ENCODE data around the gene CAMK1D.

CAMK1D gene

GRCh38 chr10:12372846-12373245, 23.5 kb downstream of the CAMK1D start:
- Histone ChIP-seq H3F3A (ENCODE audit: control insufficient read depth, insufficient read depth) (no peaks in the 10 kb centered on the region), H3K27me3 (ENCODE audit: control insufficient read depth, low read length) (no peaks in the 10 kb centered on the region), H3K79me2 (ENCODE audit: control insufficient read depth, low read length) (peaks cover 91% of the 10 kb centered on the region), H4K20me1 (ENCODE audit: control insufficient read depth, insufficient read depth, low read depth, low read length) (peaks cover 6% of the 10 kb centered on the region; the same call in 1 of the 2 replicates), H3K4me3 (ENCODE audit: low read length) (no peak overlapping the region), H3K4me1 (ENCODE audit: control insufficient read depth, low read length) (no peaks in the 10 kb centered on the region), H3K9me3 (ENCODE audit: control insufficient read depth, insufficient read depth, low read length) (no peaks in the 10 kb centered on the region), H3K27ac (ENCODE audit: low read depth, low read length) (no peak overlapping the region), H3K4me2 (ENCODE audit: low read length) (no peak overlapping the region), H3K9me2 (replicated peaks; ENCODE audit: control insufficient read depth, low read length) (no peaks in the 10 kb centered on the region), H3K36me3 (ENCODE audit: control insufficient read depth, low read length) (peaks cover 3% of the 10 kb centered on the region; the same call in 1 of the 2 replicates)
- TF ChIP-seq EZH2phosphoT487 (IDR thresholded peaks at IDR 0.05; ENCODE audit: borderline replicate concordance, low read length) (no peak), CTCF (IDR thresholded peaks at IDR 0.05; ENCODE audit: low read depth, low read length, poor library complexity, severe bottlenecking) (no peak)

GRCh38 chr10:12375076-12375504, 25.7 kb downstream of the CAMK1D start:
- peaks cover 1% of the 10 kb centered on the region; the same call in 1 of the 2 replicates for H3K36me3 ChIP-seq (ENCODE audit: control insufficient read depth, low read length)
- H3K4me3 ChIP-seq (ENCODE audit: low read length), result no peak overlapping the region
- H3K4me2 ChIP-seq (ENCODE audit: low read length), result no peak overlapping the region
- H3K27me3 ChIP-seq (ENCODE audit: control insufficient read depth, low read length), result no peaks in the 10 kb centered on the region
- H4K20me1 ChIP-seq (ENCODE audit: control insufficient read depth, insufficient read depth, low read depth, low read length), result peaks cover 6% of the 10 kb centered on the region; the same call in 1 of the 2 replicates
- H3K4me1 ChIP-seq (ENCODE audit: control insufficient read depth, low read length), result no peaks in the 10 kb centered on the region
- H3K9me2 ChIP-seq (replicated peaks; ENCODE audit: control insufficient read depth, low read length), result no peaks in the 10 kb centered on the region
- H3K79me2 ChIP-seq (ENCODE audit: control insufficient read depth, low read length), result peaks cover 93% of the 10 kb centered on the region
- H3K27ac ChIP-seq (ENCODE audit: low read depth, low read length), result no peak overlapping the region
- TF ChIP-seq CTCF (IDR thresholded peaks at IDR 0.05; ENCODE audit: low read depth, low read length, poor library complexity, severe bottlenecking) (no peak), EZH2phosphoT487 (IDR thresholded peaks at IDR 0.05; ENCODE audit: borderline replicate concordance, low read length) (no peak)
- no peaks in the 10 kb centered on the region for H3K9me3 ChIP-seq (ENCODE audit: control insufficient read depth, insufficient read depth, low read length)
- H3F3A ChIP-seq (ENCODE audit: control insufficient read depth, insufficient read depth), result no peaks in the 10 kb centered on the region

GRCh38 chr10:12376211-12376610, 26.9 kb downstream of the CAMK1D start:
- Histone ChIP-seq H3K4me1 (ENCODE audit: control insufficient read depth, low read length) (no peaks in the 10 kb centered on the region), H3K27ac (ENCODE audit: low read depth, low read length) (no peak overlapping the region), H4K20me1 (ENCODE audit: control insufficient read depth, insufficient read depth, low read depth, low read length) (peaks cover 6% of the 10 kb centered on the region; the same call in 1 of the 2 replicates), H3K4me3 (ENCODE audit: low read length) (no peak overlapping the region), H3K9me3 (ENCODE audit: control insufficient read depth, insufficient read depth, low read length) (no peaks in the 10 kb centered on the region), H3K79me2 (ENCODE audit: control insufficient read depth, low read length) (peaks cover 93% of the 10 kb centered on the region), H3K4me2 (ENCODE audit: low read length) (no peak overlapping the region), H3K27me3 (ENCODE audit: control insufficient read depth, low read length) (no peaks in the 10 kb centered on the region), H3K36me3 (ENCODE audit: control insufficient read depth, low read length) (no peaks in the 10 kb centered on the region), H3F3A (ENCODE audit: control insufficient read depth, insufficient read depth) (no peaks in the 10 kb centered on the region), H3K9me2 (replicated peaks; ENCODE audit: control insufficient read depth, low read length) (no peaks in the 10 kb centered on the region)
- TF ChIP-seq EZH2phosphoT487 (IDR thresholded peaks at IDR 0.05; ENCODE audit: borderline replicate concordance, low read length) (no peak), CTCF (IDR thresholded peaks at IDR 0.05; ENCODE audit: low read depth, low read length, poor library complexity, severe bottlenecking) (no peak)

All from DOHH2 (cell line).